HepG2 (cell line): ENCODE results near the gene KAZALD1. TPM values are rescaled to one million over a fixed set of nuclear protein-coding genes. Genes with fewer than 3 reads are reported as not detected.

Experiments
- ATAC-seq: fragments of 200-7000 bp; cut with Tn5 transposase; 3 replicates; pipeline ENCODE4 v1.9.1; 2020; ENCODE audit warnings: mild to moderate bottlenecking, moderate library complexity
- BruUV-seq: library from RNA; stranded (reverse); fragments of 400-500 nt; replicated peaks from 2 replicates; lab custom pipeline; 2021; lab: Mats Ljungman, UMichigan
- CTCF ChIA-PET: fragments of 300-600 bp; formaldehyde crosslinking; extraction: SDS; loops from one replicate; lab custom pipeline; 2021; ENCODE audit warnings: low total read pairs, inconsistent platforms, low intra/inter-chr PET ratio; lab: Yijun Ruan, JAX
- POLR2A ChIA-PET: fragments of 350-600 bp; sonication (Branson Sonifier 250); formaldehyde crosslinking; loops from one replicate; lab custom pipeline; 2020; ENCODE audit warnings: antibody characterized with exemption, inconsistent platforms; lab: Yijun Ruan, JAX
- DNase-seq: peaks from one replicate; pipeline ENCODE4 v3.0.0-alpha.2; 2015; ENCODE audit warnings: low spot score
- FAIRE-seq: peaks from 3 replicates; lab custom pipeline; 2011; peaks lifted over from hg19 to GRCh38; lab: Jason Lieb, UNC
- H2AFZ ChIP-seq: one replicate; pipeline ENCODE4 v1.6.1; 2011; ENCODE audit warnings: low read length, inconsistent platforms
- H3K27ac ChIP-seq: fragments of 300-600 bp; 3 replicates; pipeline ENCODE4 v1.8.0; 2011; ENCODE audit warnings: mixed run types, mild to moderate bottlenecking, mixed read lengths, low read length, inconsistent platforms; ENCODE audit not compliant: insufficient read depth; ENCODE audit errors: extremely low read length
- H3K27me3 ChIP-seq, 2 experiments: fragments of 200-600 bp in 1 of 2; 2 replicates in 1 of 2; 3 replicates in 1 of 2; pipeline versions ENCODE4 v1.6.0 to v1.8.0; 2011; ENCODE audit warnings: low read length in 2 of 2, mild to moderate bottlenecking in 2 of 2, moderate library complexity in 2 of 2, inconsistent platforms in 1 of 2; ENCODE audit not compliant: insufficient read depth in 2 of 2, control insufficient read depth in 1 of 2
- H3K36me3 ChIP-seq, 2 experiments: fragments of 200-600 bp in 1 of 2; replicated peaks in 1 of 2; 2 replicates in 1 of 2; 3 replicates in 1 of 2; pipeline versions ENCODE4 v1.5.1 to v1.8.0; 2011; ENCODE audit warnings: low read length in 2 of 2, inconsistent platforms in 1 of 2; ENCODE audit not compliant: insufficient read depth in 2 of 2, control insufficient read depth in 1 of 2
- H3K4me1 ChIP-seq: 2 replicates; pipeline ENCODE4 v1.5.1; 2012; ENCODE audit warnings: low read length, inconsistent platforms; ENCODE audit not compliant: insufficient read depth
- H3K4me2 ChIP-seq: 2 replicates; pipeline ENCODE4 v1.6.0; 2011; ENCODE audit warnings: low read depth, low read length, inconsistent platforms
- H3K4me3 ChIP-seq, 3 experiments: fragments of 200-600 bp in 1 of 3; sonication (generic), shearing (Covaris generic) in 1 of 3; replicated peaks in 1 of 3; 2 replicates each; pipeline ENCODE4 v1.5.1; 2011 to 2016; ENCODE audit warnings: low read length in 3 of 3, inconsistent platforms in 2 of 3, low read depth in 2 of 3, mild to moderate bottlenecking in 2 of 3, control low read depth in 1 of 3, mixed read lengths in 1 of 3; ENCODE audit not compliant: insufficient read depth in 1 of 3
- H3K79me2 ChIP-seq: one replicate; pipeline ENCODE4 v1.6.1; 2011; ENCODE audit warnings: low read length, inconsistent platforms; ENCODE audit not compliant: insufficient read depth
- H3K9ac ChIP-seq: 2 replicates; pipeline ENCODE4 v1.6.0; 2011; ENCODE audit warnings: mild to moderate bottlenecking, low read depth, low read length, inconsistent platforms; ENCODE audit not compliant: insufficient read depth
- H3K9me3 ChIP-seq: 2 replicates; pipeline ENCODE4 v1.5.1; 2012; ENCODE audit warnings: mild to moderate bottlenecking, low read length
- H4K20me1 ChIP-seq: 2 replicates; pipeline ENCODE4 v1.6.0; 2011; ENCODE audit warnings: inconsistent platforms, mild to moderate bottlenecking, low read length, moderate library complexity; ENCODE audit not compliant: insufficient read depth
- CBX2 ChIP-seq, 2 experiments: fragments of 200-600 bp in 1 of 2; sonication (generic); formaldehyde crosslinking in 1 of 2; IDR thresholded peaks; 2 replicates each; pipeline versions ENCODE4 v1.7.0 to v1.8.1; 2018 to 2022; ENCODE audit warnings: low read depth in 2 of 2, low read length in 1 of 2, mild to moderate bottlenecking in 1 of 2, missing genetic modification reagents in 1 of 2
- CREM ChIP-seq, 2 experiments: sonication (generic) in 1 of 2; formaldehyde crosslinking in 1 of 2; IDR thresholded peaks; 2 replicates each; pipeline versions ENCODE4 v1.4.0 to v1.6.1; 2016 to 2020; ENCODE audit warnings: antibody characterized with exemption in 1 of 2, mild to moderate bottlenecking in 1 of 2, missing genetic modification reagents in 1 of 2
- EP300 ChIP-seq, 3 experiments: sonication (generic) in 1 of 3; formaldehyde crosslinking in 1 of 3; IDR thresholded peaks; 2 replicates each; pipeline versions ENCODE4 v1.5.1 to v1.6.1; 2011 to 2020; ENCODE audit warnings: low read depth in 2 of 3, low read length in 2 of 3, borderline replicate concordance in 1 of 3, improper control_type of control experiment in 1 of 3, mild to moderate bottlenecking in 1 of 3, missing genetic modification reagents in 1 of 3, moderate library complexity in 1 of 3
- FOXP1 ChIP-seq, 2 experiments: fragments of 450-650 bp in 1 of 2; IDR thresholded peaks; 2 replicates each; pipeline ENCODE4 v1.6.1; 2017 to 2018; ENCODE audit warnings: antibody characterized with exemption in 1 of 2
- HOXD1 ChIP-seq: sonication (generic); formaldehyde crosslinking; IDR thresholded peaks from 2 replicates; pipeline ENCODE4 v1.5.0; 2020; ENCODE audit warnings: missing genetic modification reagents
- JDP2 ChIP-seq: sonication (generic); formaldehyde crosslinking; IDR thresholded peaks from 2 replicates; pipeline ENCODE4 v1.8.1; 2022; ENCODE audit warnings: missing genetic modification reagents, borderline replicate concordance
- MED1 ChIP-seq: sonication (generic); formaldehyde crosslinking; IDR thresholded peaks from 2 replicates; pipeline ENCODE4 v1.4.0; 2020; ENCODE audit warnings: missing genetic modification reagents
- PHF21A ChIP-seq: sonication (generic); formaldehyde crosslinking; IDR thresholded peaks from 2 replicates; pipeline ENCODE4 v1.5.0; 2020; ENCODE audit warnings: mild to moderate bottlenecking, missing genetic modification reagents
- RXRA ChIP-seq: sonication (generic); formaldehyde crosslinking; IDR thresholded peaks from 2 replicates; pipeline ENCODE4 v1.5.1; 2020; ENCODE audit warnings: missing genetic modification reagents
- SAP130 ChIP-seq: IDR thresholded peaks from 2 replicates; pipeline ENCODE4 v1.6.1; 2016; ENCODE audit warnings: low read depth
- SIN3B ChIP-seq: fragments of 150-350 bp; IDR thresholded peaks from 2 replicates; pipeline ENCODE4 v1.6.1; 2014; ENCODE audit warnings: low read length
- SMYD3 ChIP-seq: sonication (generic); formaldehyde crosslinking; IDR thresholded peaks from 2 replicates; pipeline ENCODE4 v1.8.1; 2023; ENCODE audit warnings: mild to moderate bottlenecking, missing genetic modification reagents
- SNAPC2 ChIP-seq: sonication (generic); formaldehyde crosslinking; IDR thresholded peaks from 2 replicates; pipeline ENCODE4 v1.8.1; 2022; ENCODE audit warnings: mild to moderate bottlenecking, missing genetic modification reagents
- SP4 ChIP-seq: sonication (generic); formaldehyde crosslinking; IDR thresholded peaks from 2 replicates; pipeline ENCODE4 v1.8.1; 2023; ENCODE audit warnings: mild to moderate bottlenecking, missing genetic modification reagents
- U2AF2 ChIP-seq: fragments of 200-400 bp; formaldehyde crosslinking; IDR thresholded peaks from 2 replicates; pipeline ENCODE4 v1.6.1; 2017; ENCODE audit warnings: low read depth, mild to moderate bottlenecking, low read length
- ZMYM4 ChIP-seq: sonication (generic); formaldehyde crosslinking; IDR thresholded peaks from 2 replicates; pipeline ENCODE4 v1.8.1; 2023; ENCODE audit warnings: mild to moderate bottlenecking, missing genetic modification reagents
- ZNF567 ChIP-seq: sonication (generic); formaldehyde crosslinking; IDR thresholded peaks from 2 replicates; pipeline ENCODE4 v1.8.1; 2023; ENCODE audit warnings: mild to moderate bottlenecking, missing genetic modification reagents, borderline replicate concordance
- WGBS: methylation state at CpG from one replicate; pipeline ENCODE4 v1.1.6; 2017; ENCODE audit warnings: low lambda C conversion rate; 5-methylcytosine and 5-hydroxymethylcytosine counted together
- in situ Hi-C: cut with HindIII; loops from 2 replicates; pipeline ENCODE4 v1.10.0; 2017; ENCODE audit warnings: low pct_unique_long_range_greater_than_20kb; ENCODE audit not compliant: extremely low pct_ligation_motif_present
- intact Hi-C: fragments of 100-400 bp; cut with micrococcal nuclease; formaldehyde crosslinking; loops from one replicate; pipeline ENCODE4 v1.10.0; 2022; ENCODE audit not compliant: unreplicated experiment
- polyA plus RNA-seq, 8 experiments: library from polyadenylated mRNA; depleted of rRNA in 3 of 8; stranded (reverse) in 7 of 8; unstranded in 1 of 8; fragments of >200 nt; fragmentation: Illumina TruSeq in 4 of 8; extraction: Trizol in 4 of 8; gene quantifications; 2 replicates each; pipeline versions ENCODE4 v1.2.1 to v1.2.3, GENCODE V29; 2011 to 2016; ENCODE audit warnings: low read depth in 4 of 8, missing spikeins in 1 of 8, mixed read lengths in 1 of 8; ENCODE audit not compliant: insufficient read depth in 1 of 8
- total RNA-seq, 5 experiments: library from RNA; depleted of rRNA; stranded (reverse); fragments of >200 nt; fragmentation: Illumina TruSeq; extraction: Trizol; gene quantifications; 2 replicates each; pipeline ENCODE4 v1.2.3, GENCODE V29; 2016; ENCODE audit warnings: low read depth in 1 of 5

The KAZALD1 gene
- total and polyA plus RNA-seq, 2 of the 13 experiments (the other 11 are each of a cell fraction or from before 2014, with no cell fraction given): 16.7 to 27.7 TPM

GRCh38 chr10:101056365-101057151, 5.2 kb upstream of the KAZALD1 start (continued):
- TF ChIP-seq ZNF567: no peak
- no peak for TF ChIP-seq RXRA
- no peak for TF ChIP-seq SAP130 (CRISPR knock-in tag)
- no peak for TF ChIP-seq ZMYM4 (CRISPR knock-in tag)
- TF ChIP-seq SP4 (CRISPR knock-in tag): no peak
- TF ChIP-seq U2AF2: no peak
- TF ChIP-seq, all 625 proteins: peak for 0

DNA sequence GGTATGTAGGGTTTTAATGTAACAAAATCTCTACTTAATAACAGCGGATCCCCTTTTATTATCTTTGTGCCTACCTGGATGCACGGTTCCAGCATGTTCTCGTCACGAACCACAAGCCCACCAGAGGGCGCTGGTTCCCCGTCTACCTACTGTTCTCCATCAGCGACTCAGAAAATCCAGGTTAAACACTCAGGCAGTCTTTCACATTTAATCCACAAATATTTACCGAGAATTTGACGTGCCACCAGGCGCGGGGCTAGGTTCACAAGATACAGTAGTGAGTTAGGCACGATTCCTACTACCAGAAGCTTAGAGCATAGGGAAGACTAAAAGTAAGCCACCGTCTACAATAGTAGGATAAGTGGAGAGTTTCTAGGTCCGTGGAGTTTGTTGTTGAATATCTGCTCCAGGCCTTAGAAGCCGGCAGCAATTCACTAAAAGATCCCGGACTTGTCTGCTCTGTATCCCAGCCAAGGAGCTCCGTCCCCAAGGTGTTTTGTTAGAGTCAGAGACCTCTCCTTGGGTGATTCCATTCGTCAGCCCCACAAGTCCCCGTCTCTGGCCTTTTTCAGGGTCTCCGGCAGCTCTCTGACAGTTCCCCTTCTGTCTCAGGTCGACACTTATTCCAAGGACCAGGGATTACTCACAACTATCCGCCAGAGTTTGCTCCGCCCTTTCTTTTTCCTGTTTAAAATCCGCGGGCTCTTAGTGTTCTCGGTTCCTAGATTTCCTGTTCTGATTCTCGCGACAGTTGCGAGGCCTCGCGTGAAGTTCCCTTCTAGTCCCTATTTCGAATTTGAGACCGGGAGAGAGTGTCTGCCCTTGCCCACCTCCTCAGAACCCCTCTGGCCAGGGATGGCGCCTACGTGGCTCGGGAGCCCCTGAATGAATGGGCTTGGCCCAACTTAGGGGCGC, 1.5 kb upstream of the KAZALD1 start:
- intact Hi-C loops: loop anchor here (1.0 kb wide), 1 partner anchor 8 kb away; no protein-coding TSS in a partner anchor
- peak overlapping the region; percentile 97 for H2AFZ ChIP-seq
- 1% methylated on average over 34 of the region's 37 CpGs for WGBS
- ChIA-PET POLR2A (interaction anchor here (0.9 to 9.0 kb wide), 13 partner anchors 9 to 179 kb away, joined by 3 to 141 read pairs (median 9); partner anchors contain the start of genes PDZD7, SEMA4G and SFXN3), CTCF (interaction anchor here (1.2 to 2.9 kb wide), 4 partner anchors 8 to 82 kb away, joined by 4 to 22 read pairs (median 9); no protein-coding TSS in a partner anchor)
- in situ Hi-C loops: no loop called here
- H3K27ac ChIP-seq: peak overlapping the region; percentile 99
- no peaks in the 10 kb centered on the region; a peak in 1 of 5 replicates for H3K27me3 ChIP-seq
- peak overlapping the region; percentile 99 for H3K9ac ChIP-seq
- peaks cover 46% of the 10 kb centered on the region for H3K79me2 ChIP-seq
- no peaks in the 10 kb centered on the region; the same call in 1 of the 2 replicates for H4K20me1 ChIP-seq
- H3K4me1 ChIP-seq: peaks cover 71% of the 10 kb centered on the region
- peak; percentile 33 for ATAC-seq
- H3K4me3 ChIP-seq: peak overlapping the region; percentile 82 to 97 (median 87)
- H3K4me2 ChIP-seq: peak overlapping the region; percentile 86
- TSS peak; percentile 81 for BruUV-seq
- H3K36me3 ChIP-seq: 0 out of 5 replicates have a peak, but pooled peaks cover 0 to 2% of the 10 kb centered on the region in 2 experiments
- no peak for FAIRE-seq
- peak; percentile 96 for DNase-seq
- no peaks in the 10 kb centered on the region for H3K9me3 ChIP-seq
- TF ChIP-seq FOXP1 (IDR thresholded peaks at IDR 0.05) (no peak), FOXP1 (CRISPR knock-in tag; IDR thresholded peaks at IDR 0.05) (no peak), CREM (IDR thresholded peaks at IDR 0.05) (peak; percentile 44), CREM (CRISPR knock-in tag; IDR thresholded peaks at IDR 0.05) (no peak), SNAPC2 (CRISPR knock-in tag) (peak; percentile 7; the same call in 1 of the 2 replicates), SIN3B (peak; percentile 97), MED1 (CRISPR knock-in tag) (peak; percentile 17; the same call in 1 of the 2 replicates), EP300 (IDR thresholded peaks at IDR 0.05; ENCODE audit: low read depth in 2 of 2, low read length in 2 of 2) (no peak), EP300 (CRISPR knock-in tag; IDR thresholded peaks at IDR 0.05; ENCODE audit: borderline replicate concordance) (no peak), CBX2 (IDR thresholded peaks at IDR 0.05; ENCODE audit: low read depth, low read length) (no peak), CBX2 (CRISPR knock-in tag; IDR thresholded peaks at IDR 0.05; ENCODE audit: low read depth) (no peak), PHF21A (CRISPR knock-in tag) (no peak), SMYD3 (CRISPR knock-in tag) (no peak), HOXD1 (CRISPR knock-in tag) (0 out of 2 replicates have a peak, but pooled peaks have one; percentile 40), JDP2 (CRISPR knock-in tag) (no peak)
